T-helper 1 cell treated with Interleukin-12 subunit alpha and Interleukin-12 subunit beta and Interleukin-4 antibody, amounts not matched to agents 30 μg/mL and 1 μg/mL, for 36 hours (primary cell): ENCODE data around the gene SYT15B.
"Not testable (repeated sequence)": the region's sequence is repeated elsewhere in the genome, so short reads cannot be mapped to it uniquely, and the experiment has no call there.

ENCODE experiments used
- H3K27ac Mint-ChIP-seq: one replicate; pipeline ENCODE4 v1.8.0; 2021; ENCODE audit warnings: mild to moderate bottlenecking, mixed read lengths
- H3K27me3 Mint-ChIP-seq: one replicate; pipeline ENCODE4 v1.8.0; 2021; ENCODE audit warnings: low read depth, mixed read lengths
- H3K36me3 Mint-ChIP-seq: one replicate; pipeline ENCODE4 v1.8.0; 2021; ENCODE audit warnings: low read depth, mixed read lengths
- H3K4me1 Mint-ChIP-seq: one replicate; pipeline ENCODE4 v1.8.0; 2021; ENCODE audit warnings: low read depth, mixed read lengths
- H3K4me3 Mint-ChIP-seq: one replicate; pipeline ENCODE4 v1.8.0; 2021; ENCODE audit warnings: mild to moderate bottlenecking, moderate library complexity, mixed read lengths
- H3K9me3 Mint-ChIP-seq: one replicate; pipeline ENCODE4 v1.8.0; 2021; ENCODE audit warnings: mixed read lengths

SYT15B gene

GRCh38 chr10:47746780-47747376 lies 16.5 kb downstream of the SYT15B start:
- H3K27ac Mint-ChIP-seq, H3K4me1 Mint-ChIP-seq, H3K4me3 Mint-ChIP-seq, H3K9me3 Mint-ChIP-seq, H3K27me3 Mint-ChIP-seq, H3K36me3 Mint-ChIP-seq: not testable (repeated sequence)

- not testable (repeated sequence) for H3K27me3 Mint-ChIP-seq, H3K27ac Mint-ChIP-seq, H3K4me1 Mint-ChIP-seq
Observed at GRCh38 chr10:47744881-47745280, 18.5 kb downstream of the SYT15B start.

DNA sequence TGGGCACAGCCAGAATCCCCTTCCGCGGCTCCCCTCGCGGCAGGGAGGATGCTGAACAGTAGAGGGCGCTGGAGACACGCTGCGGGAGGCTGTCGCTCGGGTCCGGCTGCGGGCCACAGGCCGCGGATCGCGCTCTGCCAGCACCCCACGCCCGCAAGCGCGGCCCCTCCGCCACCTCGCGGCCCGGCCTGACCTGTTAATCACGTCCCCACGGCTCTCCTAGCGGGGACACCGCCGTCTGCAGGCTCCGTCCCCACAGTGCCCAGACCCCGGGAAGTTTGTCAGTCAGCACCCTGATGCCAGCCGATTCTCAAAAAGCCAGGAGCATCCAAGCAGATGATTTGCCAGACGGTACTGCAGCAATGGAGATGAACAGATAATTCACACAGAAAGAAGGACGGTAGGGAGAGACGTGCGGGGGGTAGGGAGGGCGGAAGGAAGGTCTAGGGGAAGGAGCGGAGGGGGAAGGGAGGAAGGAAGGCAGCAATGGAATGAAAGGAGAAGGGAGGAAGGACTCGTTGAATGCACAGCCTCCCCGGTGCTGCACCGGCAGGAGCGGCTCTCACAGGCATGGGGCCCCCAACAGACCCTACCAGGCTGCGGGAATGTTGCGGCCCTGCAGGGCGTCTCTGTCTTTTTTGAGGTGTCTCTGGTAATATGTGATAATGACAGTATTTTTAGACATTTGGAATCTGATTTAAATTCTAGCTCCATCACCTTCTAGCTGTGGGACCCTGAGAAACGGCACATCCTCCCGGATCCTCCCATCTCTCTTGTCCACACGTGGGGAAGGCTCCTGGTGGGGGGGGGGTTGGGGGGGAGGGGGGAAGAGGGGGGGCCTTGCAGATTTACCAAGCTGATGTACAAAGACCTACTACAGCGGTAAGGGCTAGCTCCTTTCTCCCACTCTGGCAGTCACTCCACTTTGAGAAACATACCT lies 19.5 kb downstream of the SYT15B start:
- not testable (repeated sequence) for H3K36me3 Mint-ChIP-seq, H3K9me3 Mint-ChIP-seq, H3K4me3 Mint-ChIP-seq

More at GRCh38 chr10:47744881-47745280, 18.5 kb downstream of the SYT15B start:
- not testable (repeated sequence) for H3K36me3 Mint-ChIP-seq, H3K4me3 Mint-ChIP-seq, H3K9me3 Mint-ChIP-seq

GRCh38 chr10:47740868-47741267 lies 22.5 kb downstream of the SYT15B start:
- not testable (repeated sequence) for H3K27me3 Mint-ChIP-seq, H3K9me3 Mint-ChIP-seq, H3K4me3 Mint-ChIP-seq, H3K27ac Mint-ChIP-seq, H3K4me1 Mint-ChIP-seq, H3K36me3 Mint-ChIP-seq

More for the DNA sequence above, 19.5 kb downstream of the SYT15B start:
- not testable (repeated sequence) for H3K27me3 Mint-ChIP-seq, H3K4me1 Mint-ChIP-seq, H3K27ac Mint-ChIP-seq

DNA sequence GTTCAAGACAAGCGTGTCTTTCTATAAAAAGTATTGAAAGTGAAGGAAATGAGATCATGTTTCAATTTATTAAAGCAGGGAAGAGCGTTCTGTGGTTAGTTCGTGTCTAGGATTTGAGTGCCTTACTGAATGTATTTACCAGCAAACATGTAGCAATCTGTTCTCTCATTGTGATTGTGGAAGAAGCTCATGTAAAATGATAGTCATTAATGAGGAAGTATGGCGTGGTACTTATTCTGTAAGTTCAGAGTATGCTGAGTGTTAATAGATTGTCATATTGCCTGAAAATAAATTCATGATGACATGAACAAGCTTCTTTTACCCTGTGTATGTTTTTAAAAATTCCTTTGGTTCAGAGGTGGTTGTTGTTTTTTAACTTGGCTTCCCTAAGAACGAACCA lies 32.5 kb downstream of the SYT15B start:
- not testable (repeated sequence) for H3K36me3 Mint-ChIP-seq, H3K4me1 Mint-ChIP-seq, H3K27ac Mint-ChIP-seq, H3K9me3 Mint-ChIP-seq, H3K27me3 Mint-ChIP-seq, H3K4me3 Mint-ChIP-seq

- H3K4me1 Mint-ChIP-seq, H3K9me3 Mint-ChIP-seq, H3K36me3 Mint-ChIP-seq: not testable (repeated sequence)
Observed at GRCh38 chr10:47725740-47726139, 37.7 kb downstream of the SYT15B start.

GRCh38 chr10:47725047-47725446 lies 38.3 kb downstream of the SYT15B start:
- not testable (repeated sequence) for H3K4me1 Mint-ChIP-seq, H3K4me3 Mint-ChIP-seq, H3K27ac Mint-ChIP-seq, H3K9me3 Mint-ChIP-seq, H3K36me3 Mint-ChIP-seq, H3K27me3 Mint-ChIP-seq

More at GRCh38 chr10:47725740-47726139, 37.7 kb downstream of the SYT15B start:
- H3K4me3 Mint-ChIP-seq, H3K27me3 Mint-ChIP-seq, H3K27ac Mint-ChIP-seq: not testable (repeated sequence)

GRCh38 chr10:47724119-47724518 lies 39.3 kb downstream of the SYT15B start:
- H3K27me3 Mint-ChIP-seq = not testable (repeated sequence)

GRCh38 chr10:47723362-47723761 lies 40.0 kb downstream of the SYT15B start:
- not testable (repeated sequence) for H3K9me3 Mint-ChIP-seq, H3K4me1 Mint-ChIP-seq, H3K27me3 Mint-ChIP-seq, H3K36me3 Mint-ChIP-seq, H3K27ac Mint-ChIP-seq, H3K4me3 Mint-ChIP-seq

More at GRCh38 chr10:47724119-47724518, 39.3 kb downstream of the SYT15B start:
- not testable (repeated sequence) for H3K9me3 Mint-ChIP-seq, H3K4me1 Mint-ChIP-seq, H3K4me3 Mint-ChIP-seq, H3K27ac Mint-ChIP-seq, H3K36me3 Mint-ChIP-seq

GRCh38 chr10:47717011-47717769 lies 46.2 kb downstream of the SYT15B start:
- H3K9me3 Mint-ChIP-seq, H3K36me3 Mint-ChIP-seq, H3K27ac Mint-ChIP-seq, H3K4me3 Mint-ChIP-seq, H3K4me1 Mint-ChIP-seq, H3K27me3 Mint-ChIP-seq: not testable (repeated sequence)
